ENCODE measurements around the gene CDC42EP4. TPM values are rescaled to one million over a fixed set of nuclear protein-coding genes. Genes with fewer than 3 reads are reported as not detected.
A peak's percentile ranks its signal among the peaks of the same experiment; 100 is the strongest.

Gene CDC42EP4, protein sequence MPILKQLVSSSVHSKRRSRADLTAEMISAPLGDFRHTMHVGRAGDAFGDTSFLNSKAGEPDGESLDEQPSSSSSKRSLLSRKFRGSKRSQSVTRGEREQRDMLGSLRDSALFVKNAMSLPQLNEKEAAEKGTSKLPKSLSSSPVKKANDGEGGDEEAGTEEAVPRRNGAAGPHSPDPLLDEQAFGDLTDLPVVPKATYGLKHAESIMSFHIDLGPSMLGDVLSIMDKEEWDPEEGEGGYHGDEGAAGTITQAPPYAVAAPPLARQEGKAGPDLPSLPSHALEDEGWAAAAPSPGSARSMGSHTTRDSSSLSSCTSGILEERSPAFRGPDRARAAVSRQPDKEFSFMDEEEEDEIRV
- 27.0 TPM for polyA plus RNA-seq (2013, experiment 1 of 2; ENCODE audit: insufficient read length)
- 26.9 TPM for polyA plus RNA-seq (2013, experiment 2 of 2; ENCODE audit: insufficient read length)

DNA sequence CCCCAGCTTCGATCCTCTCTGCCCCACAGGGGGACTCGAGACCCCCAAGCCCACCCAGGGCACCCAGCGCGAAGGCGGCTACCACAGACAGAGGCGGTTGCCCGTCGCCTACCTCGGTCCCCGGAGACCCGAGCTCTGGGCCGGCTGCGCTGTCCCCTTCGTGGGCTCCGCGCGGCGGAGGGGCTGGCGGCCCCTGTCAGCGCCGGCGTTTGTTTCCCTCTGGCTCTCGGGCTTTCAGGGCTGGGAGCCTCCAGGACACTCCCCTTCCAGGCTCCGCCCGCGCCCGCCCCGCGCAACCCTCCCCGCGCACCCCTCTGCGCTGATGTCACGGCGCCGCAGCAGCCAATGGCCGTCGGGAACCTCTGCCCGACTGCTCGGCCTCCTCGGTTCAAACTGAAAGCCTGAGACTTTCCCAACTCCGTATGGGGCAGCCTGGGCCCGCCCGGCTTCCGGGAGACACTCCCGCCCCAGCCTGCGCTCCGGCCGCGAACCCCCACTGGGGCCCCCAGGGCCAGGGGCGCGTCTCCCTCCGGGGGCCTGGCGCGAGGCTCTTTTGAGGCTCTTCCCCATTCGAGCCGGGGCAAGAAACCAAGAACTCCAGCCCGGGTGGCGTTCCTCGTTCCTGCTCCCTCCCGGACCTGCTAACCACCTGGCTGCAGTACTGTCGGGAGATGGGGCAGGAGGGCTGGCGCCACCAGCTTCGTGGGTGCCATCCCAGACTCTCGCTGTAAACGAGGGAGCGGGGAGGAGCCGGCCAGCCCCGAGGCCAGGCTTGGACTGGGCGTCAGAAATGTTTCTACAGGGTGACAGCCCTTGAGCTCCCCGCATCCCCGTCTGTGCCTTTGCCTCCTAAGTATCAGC, at the start of gene CDC42EP4:
TSS of gene CDC42EP4 (minus strand) at position 221 of the 861 bp plus-strand sequence. CDS start 25,501 bp downstream, outside the sequence.
- DNase-seq: peak; percentile 95

DNA sequence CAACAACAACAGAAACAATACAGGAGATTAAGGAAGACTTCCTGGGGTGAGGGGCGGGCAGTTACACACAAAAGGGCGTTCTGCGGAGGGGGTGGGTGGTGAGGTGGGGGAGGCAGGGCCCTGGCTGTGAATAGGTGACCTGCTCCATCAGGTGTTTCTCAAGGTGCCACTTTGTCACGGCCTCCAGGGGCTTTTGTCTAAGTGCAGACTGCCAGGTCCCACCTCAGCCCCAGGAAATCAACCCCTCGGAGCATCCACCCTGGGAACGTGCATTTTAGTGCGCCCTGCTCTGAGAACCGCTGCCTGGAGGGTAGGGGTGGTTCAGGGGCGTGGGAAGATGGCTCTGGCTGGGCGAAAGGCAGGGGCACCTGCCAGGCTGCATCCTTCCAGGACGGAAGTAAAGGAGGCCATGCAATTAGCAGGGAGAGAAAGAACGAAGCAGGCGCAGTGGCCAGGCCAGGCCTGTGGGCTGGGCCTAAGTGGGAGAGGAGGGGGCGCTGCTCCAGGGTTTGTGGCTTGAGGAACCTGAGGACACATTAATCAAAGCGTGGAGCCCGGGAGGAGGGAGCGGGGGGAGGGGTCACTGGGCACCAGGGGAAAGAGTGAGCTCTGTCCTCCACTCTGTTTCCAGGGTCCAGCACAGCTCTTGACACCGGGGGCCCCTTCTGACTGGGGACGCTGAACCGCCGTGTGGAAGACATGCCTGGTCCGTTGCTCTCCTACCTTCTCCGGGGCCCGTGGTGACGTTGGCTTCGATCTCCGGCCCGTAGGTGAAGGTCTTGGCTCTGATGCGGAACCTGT, 49.4 kb upstream of the CDC42EP4 start:
- no peak for DNase-seq

DNA sequence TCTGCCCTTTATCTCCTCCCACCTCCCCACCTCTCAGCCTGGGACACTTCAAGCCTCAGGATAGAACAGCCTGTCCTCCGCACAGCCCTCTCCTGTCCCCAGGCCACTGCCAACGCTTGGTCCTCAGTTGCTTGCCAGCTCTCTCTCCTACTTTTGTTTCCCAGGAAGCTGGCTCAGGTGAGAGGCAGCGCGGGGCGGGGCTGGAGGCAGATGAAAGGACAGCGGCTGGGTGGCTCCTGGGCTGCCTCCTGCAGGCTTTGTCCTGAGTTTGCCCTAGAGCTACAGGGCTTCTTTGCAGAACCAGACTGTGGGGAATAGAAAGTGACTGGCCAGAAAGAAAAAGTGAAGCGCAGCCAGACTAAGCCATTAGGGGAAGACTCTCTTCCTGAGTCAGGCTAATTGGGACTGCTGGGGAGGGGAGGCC, 48.2 kb upstream of the CDC42EP4 start:
- DNase-seq: no peak

DNA sequence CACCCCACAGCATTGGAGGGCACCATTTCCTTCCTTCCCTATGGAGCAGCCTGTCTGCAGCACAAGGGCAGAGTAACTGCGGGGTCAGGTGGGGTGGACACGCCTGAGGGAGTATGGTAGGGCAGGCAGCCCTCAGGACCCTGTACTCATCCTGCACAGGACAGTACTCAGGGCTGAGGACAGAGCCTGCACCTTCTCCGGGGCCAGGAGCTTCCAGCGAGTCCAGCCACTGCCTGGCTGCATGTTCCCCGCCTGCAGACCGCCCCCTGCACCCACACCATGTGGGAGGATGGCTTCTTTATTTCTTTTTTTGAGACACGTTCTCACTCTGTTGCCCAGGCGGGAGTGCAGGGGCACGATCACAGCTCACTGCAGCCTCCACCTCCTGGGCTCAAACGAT, 47.6 kb upstream of the CDC42EP4 start:
- no peak for DNase-seq

DNA sequence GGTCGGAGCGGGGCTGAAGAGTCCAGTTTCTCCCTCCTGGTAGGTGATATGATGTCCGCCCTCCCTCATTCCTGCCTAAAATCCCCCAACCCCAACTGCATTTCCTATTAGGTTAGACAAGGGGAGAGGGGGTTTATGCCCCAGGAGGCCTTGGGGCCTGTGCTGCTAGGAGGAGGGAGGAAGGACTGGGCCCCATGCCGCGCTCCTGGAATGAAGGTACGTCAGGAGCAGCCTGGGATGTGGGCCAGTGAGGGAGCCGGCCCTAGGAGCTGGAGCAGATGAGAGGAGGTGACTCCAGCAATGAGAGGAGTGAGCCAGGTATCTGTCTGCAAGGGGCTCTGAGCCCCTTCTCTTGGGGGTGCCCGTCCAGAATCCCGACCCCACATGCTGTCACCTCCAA, 46.9 kb upstream of the CDC42EP4 start:
- no peak for DNase-seq

DNA sequence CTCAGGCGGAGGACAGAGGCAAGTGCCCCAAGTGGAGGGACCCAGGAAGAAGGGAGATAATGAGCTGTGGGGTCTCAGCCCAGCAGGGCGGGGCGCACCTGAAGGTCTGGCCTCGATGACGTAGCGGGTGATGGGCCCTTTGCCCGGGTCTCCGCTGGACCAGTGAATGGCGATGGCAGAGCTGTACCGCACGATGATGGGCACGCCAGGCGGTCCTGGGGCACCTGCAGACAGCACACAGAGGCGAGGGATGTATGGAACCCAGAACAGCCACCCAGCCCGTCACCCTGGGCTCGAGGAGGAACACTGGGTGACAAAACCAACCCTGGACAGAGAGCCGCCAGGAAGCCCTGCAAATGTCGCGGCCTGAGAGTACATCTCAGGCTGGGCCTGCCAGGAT, 46.2 kb upstream of the CDC42EP4 start:
- DNase-seq: no peak

DNA sequence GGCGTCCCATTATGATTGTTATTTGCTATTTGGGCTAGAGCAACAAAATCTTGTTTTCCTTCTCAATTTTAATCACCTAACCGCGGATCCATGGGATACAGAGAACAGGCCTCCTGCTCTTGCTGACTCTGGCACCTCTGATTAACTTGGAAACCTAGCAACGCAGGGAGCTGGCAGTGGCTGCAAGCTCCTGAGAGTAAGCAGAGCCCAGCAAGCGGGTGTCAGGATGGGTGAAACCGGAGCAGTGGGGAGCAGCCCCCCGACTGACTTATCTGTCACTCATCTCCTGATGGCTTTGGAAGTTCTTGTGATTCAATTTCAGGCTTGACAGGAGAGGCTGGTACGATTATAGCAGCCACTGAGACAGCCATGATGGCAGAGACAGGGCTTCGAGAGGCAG, 45.5 kb upstream of the CDC42EP4 start:
- no peak for DNase-seq

DNA sequence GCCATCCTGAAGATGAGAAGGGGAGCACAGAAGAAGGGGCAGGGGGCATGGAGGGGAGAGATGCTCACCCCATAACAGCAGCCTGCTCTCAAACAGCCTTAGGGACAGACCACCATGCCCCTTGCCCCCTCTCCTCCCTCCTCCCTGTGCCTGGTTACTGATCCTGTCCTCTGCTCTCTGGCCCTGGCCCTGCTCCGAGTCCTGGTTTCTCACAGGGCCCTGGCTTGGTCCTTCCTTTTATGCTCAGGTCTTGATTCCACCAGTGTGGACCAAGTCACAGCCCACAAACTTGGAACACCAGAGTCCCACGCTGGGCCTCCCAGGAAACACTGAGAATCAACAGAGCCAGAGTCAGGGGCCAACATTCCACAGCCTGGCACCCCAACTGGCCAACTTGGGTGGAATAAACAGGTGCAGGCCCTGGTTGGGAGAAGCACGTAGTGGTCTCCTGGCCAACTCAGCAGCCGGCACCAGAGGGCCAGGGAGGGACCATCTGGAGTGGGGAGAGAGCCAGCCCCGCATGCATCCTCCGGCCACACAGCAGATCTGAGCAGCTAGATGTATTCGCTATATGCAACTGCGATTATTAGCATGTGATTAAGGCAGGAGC, 44.9 kb upstream of the CDC42EP4 start:
- DNase-seq: no peak

DNA sequence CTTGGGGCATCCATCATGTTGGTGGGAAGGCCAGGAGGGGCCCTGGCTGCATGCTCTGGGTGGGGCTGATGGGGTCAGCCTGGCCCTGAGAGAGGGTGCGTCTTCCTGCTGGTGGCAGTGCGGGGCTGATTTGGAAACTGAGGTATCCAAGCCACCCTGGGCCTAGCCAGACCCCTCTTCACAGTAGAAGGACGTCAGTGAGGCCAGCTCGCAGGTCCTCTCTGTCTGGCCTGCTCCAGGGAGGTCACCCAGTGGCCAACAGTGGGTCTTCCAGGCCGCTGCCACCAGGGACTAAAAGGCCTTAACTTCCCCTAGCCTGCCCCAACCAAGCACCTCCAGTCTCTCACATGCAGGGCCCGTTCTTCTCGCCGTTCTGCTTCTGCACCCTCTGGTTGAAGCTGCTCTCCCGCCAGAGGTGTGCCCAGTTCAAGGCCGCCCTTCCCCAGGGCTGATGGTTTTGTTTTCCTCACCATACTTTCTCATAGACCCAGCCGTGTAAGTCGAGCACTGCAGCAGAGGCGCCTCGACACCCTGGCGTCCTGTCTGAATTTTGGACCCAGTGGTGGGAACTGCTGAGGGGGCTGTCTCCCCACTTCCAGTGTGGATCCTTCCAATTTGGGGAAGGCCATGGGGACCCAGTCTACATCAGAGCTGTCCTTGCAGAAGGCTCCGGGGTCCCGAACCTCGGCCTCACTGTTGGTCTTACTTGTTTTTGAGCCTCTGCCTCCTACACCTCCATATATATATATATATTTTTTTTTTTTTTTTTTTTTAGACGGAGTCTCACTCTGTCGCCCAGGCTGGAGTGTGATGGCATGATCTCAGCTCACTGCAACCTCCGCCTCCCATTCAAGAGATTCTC, 42.9 kb upstream of the CDC42EP4 start:
- no peak for DNase-seq

DNA sequence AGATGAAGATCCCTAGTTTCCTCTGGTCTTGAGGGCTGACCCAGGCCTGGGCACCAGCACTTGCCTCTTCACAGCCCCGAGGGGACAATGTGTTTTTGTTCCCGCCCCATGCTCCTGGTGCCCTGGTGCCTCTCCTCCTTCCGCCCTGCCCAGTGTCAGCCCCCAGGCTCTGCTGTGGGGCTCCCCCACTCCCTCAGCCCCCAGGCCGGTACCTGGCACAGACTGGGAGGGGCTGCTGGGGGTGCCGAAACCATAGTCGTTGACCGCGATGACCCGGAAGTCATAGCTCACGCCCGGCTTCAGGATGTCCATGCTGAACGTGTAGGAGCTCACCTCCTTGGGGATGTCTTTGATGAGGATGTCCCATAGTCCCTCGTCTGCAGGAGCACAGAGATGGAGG, 40.5 kb upstream of the CDC42EP4 start:
- no peak for DNase-seq

DNA sequence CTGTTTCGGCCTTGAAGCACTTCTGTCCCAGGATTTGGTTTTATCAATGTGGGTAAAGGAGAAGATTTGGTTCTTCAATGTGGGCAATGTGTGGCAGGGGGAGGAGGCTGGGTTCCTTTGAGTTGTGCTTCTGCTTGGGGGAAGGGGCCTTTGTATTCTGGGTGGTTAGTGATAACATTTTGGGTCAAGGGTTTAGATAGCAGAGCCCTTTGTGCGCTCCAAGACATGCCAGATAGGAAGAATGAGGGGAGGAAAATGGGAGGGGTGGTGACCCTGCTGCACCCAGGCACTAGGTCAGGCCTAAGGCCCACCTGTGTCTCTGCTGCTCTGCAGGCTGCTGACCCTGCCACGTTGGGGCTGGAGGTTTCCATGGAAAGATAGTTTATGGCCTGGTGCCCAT, 40.0 kb upstream of the CDC42EP4 start:
- DNase-seq: no peak

DNA sequence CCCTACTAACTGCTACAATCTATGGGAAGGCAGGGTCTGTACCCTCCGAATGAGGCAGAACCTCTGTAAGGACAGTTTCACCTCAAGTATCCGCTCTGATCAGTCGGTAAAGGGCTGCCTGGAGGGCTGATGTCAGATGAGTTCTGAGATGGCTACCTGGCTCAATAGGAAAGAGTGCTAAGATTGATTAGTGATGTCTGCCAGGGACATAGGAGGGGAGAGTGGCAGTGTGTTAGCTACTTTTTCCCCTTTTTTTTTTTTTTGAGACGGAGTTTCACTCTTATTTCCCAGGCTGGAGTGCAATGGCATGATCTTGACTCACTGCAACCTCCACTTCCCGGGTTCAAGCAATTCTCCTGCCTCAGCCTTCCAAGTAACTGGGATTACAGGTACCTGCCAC, 39.1 kb upstream of the CDC42EP4 start:
- DNase-seq: no peak

DNA sequence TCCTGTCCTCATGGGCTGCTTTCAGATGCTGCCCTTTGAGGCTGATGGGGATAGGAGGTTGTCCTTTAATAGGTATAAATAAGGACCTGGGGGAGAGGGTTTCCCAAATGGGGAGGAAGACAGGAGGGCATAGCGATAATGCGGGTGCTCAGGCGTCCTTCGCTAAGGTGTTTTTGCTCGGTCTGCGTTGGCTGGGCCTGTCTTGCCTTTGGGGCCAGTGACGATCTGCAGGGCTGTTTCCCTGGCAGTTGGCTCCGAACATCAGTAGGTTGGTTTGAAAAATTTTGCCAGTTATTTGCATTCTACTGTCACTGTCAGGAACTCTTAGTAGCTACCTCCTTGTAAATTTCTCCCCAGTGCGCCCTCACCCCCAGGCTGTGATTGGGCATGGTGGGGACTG, 37.8 kb upstream of the CDC42EP4 start:
- no peak for DNase-seq

DNA sequence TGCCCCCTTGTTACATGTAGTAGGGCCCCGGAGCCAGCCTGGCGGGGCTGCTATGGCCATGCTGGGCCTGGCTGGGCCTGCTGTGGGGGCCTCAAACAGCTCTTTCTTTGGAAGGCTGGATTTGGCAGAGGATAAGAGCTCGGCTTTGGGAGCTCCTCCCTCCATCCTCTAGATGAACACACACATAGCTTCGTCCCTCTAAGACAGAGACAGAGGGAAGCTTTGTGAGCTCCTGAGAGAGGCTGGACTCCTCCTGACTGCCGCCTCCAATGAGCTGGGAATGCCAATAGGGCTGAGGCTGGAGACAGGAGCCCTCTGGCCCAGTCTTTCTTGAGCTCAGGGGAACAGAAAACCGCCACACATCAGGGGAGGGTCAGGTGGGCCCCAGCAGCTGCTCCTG, 37.3 kb upstream of the CDC42EP4 start:
- peak; percentile 38 for DNase-seq

DNA sequence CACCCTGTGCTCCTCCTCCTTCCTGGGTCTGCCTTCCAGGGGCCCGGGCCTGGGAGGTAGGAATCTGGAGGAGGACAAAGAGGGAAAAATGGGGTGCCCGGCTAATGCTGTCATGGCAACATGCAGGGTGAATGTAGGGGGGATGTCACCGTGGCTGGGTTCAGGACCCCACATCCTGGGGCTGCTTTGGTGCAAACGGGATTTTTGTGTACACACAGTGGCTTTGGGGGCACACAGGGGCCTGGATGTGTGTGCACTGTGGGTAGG, 37.0 kb upstream of the CDC42EP4 start:
- no peak for DNase-seq

DNA sequence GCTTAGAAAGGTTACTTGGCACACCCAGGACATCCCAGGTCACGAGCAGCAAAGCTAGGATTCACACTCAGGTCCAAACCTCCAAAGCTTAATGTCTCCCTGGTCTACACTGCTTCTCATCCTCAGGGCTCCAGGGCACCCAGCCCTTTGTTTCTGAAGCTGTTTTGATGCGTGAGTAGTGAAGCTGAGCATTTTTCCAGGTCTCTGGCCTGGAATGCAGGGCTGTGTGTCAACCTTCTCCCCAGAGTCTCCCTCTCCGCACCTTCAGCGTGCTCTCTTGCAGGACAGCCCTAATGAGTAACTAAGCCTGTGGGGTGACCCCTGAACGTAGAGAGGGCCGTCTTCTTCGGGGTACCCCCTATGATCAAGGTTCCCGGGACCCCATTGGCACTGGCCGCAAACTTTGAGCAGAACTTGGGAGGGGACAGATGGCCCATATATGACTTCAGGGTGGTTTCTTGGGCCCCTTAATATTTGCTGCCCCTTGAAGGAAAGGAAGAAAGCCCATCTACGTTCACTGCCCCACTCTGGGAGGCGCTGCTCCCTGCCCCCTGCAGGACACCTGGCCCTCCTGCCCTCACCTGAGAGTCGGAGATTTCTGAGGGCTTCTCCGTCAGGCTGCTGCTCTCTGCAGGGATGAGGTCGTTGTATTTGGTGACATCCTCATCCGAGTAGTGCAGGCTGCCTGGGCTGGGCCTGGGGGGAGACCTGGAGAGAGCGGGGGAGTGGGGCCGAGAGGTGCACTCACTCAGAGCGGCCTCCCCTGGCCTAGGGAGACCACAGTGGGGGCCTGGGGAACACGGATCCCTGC, 36.4 kb upstream of the CDC42EP4 start:
- no peak for DNase-seq

DNA sequence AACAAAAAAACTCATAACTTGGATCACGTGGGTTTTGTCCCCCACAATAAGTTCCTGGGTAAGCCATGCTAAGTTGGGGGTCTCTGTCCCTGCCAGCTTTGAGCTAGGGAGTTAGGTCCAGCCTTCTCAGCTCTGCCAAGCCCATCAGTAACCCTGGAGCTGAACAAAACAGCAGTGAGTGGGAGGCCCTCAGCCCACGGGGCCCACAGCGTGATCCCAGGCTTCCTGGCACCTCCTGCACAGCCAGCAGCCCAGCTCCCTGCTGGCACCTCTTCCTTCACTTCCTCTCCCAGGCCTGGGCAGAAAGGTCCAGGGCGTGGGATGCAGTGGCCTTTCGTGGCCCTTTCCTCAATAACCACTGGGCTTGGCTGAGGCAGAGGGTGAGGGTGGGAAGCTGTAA, 35.5 kb upstream of the CDC42EP4 start:
- no peak for DNase-seq

DNA sequence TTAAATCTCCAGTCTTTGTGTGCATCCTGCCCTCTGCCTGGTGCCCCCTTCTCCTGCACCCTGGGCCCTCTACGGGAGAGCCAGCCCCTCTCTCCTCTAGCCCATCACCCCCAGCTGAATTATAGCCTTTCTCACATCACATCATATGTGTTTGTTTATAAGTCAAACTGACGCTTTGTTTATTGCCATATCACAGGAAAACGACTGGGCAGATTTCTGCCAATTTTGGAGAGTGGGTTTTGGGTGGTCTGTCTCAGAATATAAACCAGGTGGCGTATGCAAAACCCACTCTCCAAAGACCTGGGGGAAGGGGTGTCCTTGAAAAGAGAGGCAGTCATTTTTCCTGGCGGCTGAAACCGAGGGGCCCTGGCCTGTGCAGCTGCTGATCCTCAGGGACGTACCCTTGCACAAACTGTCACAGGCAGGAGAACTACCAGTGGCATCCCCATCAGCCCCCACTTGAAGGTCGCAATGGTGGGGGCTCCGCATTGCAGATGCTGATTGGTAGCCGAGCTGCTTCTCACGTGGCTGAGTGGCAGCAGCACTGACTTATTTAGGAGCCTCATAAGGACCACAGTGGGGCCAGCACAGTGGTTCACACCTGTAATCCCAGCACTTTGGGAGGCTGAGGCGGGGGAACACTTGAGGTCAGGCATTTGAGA, 34.8 kb upstream of the CDC42EP4 start:
- DNase-seq: no peak

DNA sequence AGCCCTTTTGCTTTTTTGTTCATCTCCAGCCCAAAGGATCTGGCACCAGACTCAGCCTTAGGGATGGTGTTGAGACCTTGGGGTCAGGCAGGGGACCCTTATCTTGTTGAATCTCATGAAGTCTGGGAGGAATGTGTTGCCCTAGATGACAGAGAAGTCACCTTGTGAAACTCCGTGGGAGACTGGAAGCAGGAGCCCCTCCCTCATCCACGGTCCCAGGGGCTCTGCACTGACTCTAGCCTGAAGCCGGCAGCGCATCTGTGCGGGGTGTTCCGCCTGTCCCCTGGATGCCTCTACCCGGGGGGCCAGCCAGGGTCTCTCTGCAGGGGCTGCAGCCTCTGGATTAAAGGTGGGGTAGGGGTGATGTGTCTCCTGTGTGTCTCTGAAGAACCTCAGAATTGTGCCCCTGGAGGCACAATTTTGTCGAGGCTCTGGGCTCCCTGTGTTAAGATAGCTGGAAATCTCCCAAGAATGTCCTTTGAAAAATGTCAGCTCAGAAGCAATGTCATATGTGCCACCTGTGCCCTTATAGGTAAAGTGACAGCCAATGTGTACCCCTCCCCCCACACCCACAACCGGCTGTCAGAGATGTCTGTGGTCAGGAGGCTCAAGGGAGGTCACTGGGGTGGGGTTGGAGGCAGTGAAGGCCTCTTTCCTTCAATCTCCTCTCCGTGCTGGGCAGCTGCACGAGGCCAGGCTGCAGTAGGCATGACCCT, 32.1 kb upstream of the CDC42EP4 start:
- DNase-seq: no peak

All from fibroblast of skin of scalp (primary cell).